HL-60 (cell line): ENCODE results near the gene PTPRF.

Source experiments
- DNase-seq, 2 experiments: peaks; one replicate each; pipeline ENCODE4 v3.0.0-alpha.2; 2010 to 2020; ENCODE audit warnings: low read depth in 1 of 2, low spot score in 1 of 2
- H3K27ac ChIP-seq: fragments of 250-450 bp; sonication (Bioruptor Pico); replicated peaks from 2 replicates; pipeline ENCODE4 v1.5.1; 2020; ENCODE audit warnings: mild to moderate bottlenecking, moderate library complexity
- H3K27me3 ChIP-seq: fragments of 250-450 bp; sonication (Bioruptor Pico); 2 replicates; pipeline ENCODE4 v1.5.1; 2021; ENCODE audit warnings: mild to moderate bottlenecking, moderate library complexity; ENCODE audit not compliant: insufficient read depth, poor library complexity, severe bottlenecking
- H3K4me3 ChIP-seq: replicated peaks from 2 replicates; pipeline ENCODE4 v1.5.1; 2011; ENCODE audit warnings: mild to moderate bottlenecking, control low read depth, low read length; ENCODE audit not compliant: insufficient read depth
- CTCF ChIP-seq: IDR thresholded peaks from one replicate; pipeline ENCODE4 v1.5.1; 2011; ENCODE audit warnings: low read length, control low read depth, inconsistent platforms; ENCODE audit not compliant: insufficient read depth
- GABPA ChIP-seq: IDR thresholded peaks from 2 replicates; pipeline ENCODE4 v1.6.1; 2012; ENCODE audit warnings: low read depth
- POLR2AphosphoS5 ChIP-seq: IDR thresholded peaks from 2 replicates; pipeline ENCODE4 v1.6.1; 2012; ENCODE audit warnings: low read depth
- REST ChIP-seq: IDR thresholded peaks from 2 replicates; pipeline ENCODE4 v1.6.1; 2012; ENCODE audit warnings: low read depth; ENCODE audit not compliant: insufficient replicate concordance
- SPI1 ChIP-seq: IDR thresholded peaks from 2 replicates; pipeline ENCODE4 v1.6.1; 2012; ENCODE audit warnings: low read depth, mild to moderate bottlenecking, borderline replicate concordance

PTPRF gene

GRCh38 chr1:43506233-43506632 lies 24.4 kb upstream of the PTPRF start:
- no peak overlapping the region for H3K27ac ChIP-seq
- no peak for DNase-seq
- no peaks in the 10 kb centered on the region for H3K27me3 ChIP-seq
- no peak for TF ChIP-seq GABPA
- TF ChIP-seq REST, result no peak
- no peak for TF ChIP-seq CTCF
- TF ChIP-seq SPI1, result no peak
- no peak for TF ChIP-seq POLR2AphosphoS5
- H3K4me3 ChIP-seq, result no peak overlapping the region

GRCh38 chr1:43507296-43508295 lies 23.1 kb upstream of the PTPRF start:
- Histone ChIP-seq H3K27me3 (no peaks in the 10 kb centered on the region), H3K27ac (no peak overlapping the region), H3K4me3 (no peak overlapping the region)
- no peak for TF ChIP-seq GABPA
- TF ChIP-seq CTCF, result no peak
- TF ChIP-seq POLR2AphosphoS5, result no peak
- TF ChIP-seq SPI1, result no peak
- TF ChIP-seq REST, result no peak
- DNase-seq, result no peak

- H3K27me3 ChIP-seq, result no peaks in the 10 kb centered on the region
- no peak overlapping the region for H3K4me3 ChIP-seq
- TF ChIP-seq REST (no peak), GABPA (no peak), SPI1 (no peak)
- H3K27ac ChIP-seq, result no peak overlapping the region
- DNase-seq, result no peak
Observed at GRCh38 chr1:43509007-43509739, 21.5 kb upstream of the PTPRF start.
